Inflammatory macrophage (primary cell): Measurements from ENCODE around the gene TRH.
A peak's percentile ranks its signal among the peaks of the same experiment; 100 is the strongest.
"Not testable (repeated sequence)": the region's sequence is repeated elsewhere in the genome, so short reads cannot be mapped to it uniquely, and the experiment has no call there.

Experiments used
- DNase-seq, 2 donors: peaks; one replicate each; pipeline ENCODE4 v3.0.0-alpha.2; 2020 to 2022

TRH gene

DNA sequence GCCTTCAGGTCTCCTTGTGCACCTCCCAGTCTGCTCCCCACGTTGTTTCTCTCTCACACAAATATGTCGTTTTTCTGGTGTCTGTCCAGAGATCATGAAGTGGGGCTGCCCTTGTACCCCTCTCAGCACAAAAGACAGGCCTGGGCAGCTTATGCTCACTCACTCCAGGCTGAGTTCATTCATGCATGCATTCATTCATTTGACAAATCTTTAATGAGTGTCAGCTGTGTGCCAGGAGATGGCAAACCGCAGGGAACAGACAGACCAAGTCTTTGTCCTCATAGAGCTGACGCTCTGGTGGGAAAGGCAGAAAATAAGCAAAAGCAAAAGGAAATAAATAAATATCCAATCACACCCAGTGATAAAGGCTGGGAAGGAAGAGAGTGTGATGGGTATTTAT lies 7.6 kb upstream of the TRH start:
- DNase-seq: no peak

DNA sequence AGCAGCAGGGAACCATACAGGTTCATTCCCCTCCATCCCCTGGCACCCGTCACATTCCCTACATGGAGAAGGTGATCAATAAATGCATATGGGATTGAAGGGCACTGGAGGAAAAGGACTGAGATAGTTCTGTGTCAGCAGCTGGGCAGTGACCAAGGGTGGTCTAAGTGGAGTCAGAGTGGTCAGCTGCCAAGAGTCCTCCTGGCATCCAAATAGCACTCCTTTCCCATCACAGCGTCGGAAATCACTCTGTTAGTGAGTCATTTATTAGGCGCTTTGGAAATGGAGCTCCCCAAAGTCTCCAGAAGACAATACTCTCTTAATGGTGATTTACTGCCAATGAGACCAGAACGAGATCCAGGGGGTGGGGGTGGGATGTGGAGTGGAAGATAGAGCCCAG lies 6.8 kb upstream of the TRH start:
- no peak for DNase-seq

DNA sequence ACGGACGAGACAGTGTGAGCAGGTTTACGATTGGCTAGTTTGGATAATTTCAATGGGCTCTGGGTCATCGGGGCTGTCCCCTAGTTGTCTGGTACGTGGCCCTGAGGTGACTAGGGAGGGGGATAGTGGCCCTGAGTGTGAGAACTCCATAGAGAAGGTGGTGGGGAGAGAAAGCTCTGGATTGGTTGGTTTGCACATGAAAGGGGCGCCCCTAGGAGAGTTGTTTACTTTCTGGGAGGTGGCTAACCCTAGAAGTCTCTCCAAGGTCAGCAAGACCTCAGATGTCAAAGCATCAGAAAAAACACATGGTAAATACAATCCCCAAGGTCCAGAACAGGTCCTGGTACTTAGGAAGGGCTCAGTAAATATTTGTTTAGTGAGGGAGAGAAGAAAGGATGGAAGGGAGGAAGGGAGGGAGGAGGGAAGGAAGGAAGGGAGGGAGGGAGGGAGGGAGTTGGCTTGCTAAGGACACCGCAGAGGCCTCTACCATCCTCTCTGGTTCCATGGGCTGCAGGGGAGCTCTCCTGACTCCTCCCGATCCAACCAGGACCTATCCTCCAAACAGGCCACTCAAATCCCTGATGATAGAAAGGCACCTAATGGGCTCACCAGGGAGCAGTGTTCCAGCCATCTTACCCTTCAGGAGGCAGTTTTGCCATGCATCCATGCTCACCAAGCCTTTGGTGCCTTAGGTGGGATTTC lies 3.0 kb upstream of the TRH start:
- no peak for DNase-seq

DNA sequence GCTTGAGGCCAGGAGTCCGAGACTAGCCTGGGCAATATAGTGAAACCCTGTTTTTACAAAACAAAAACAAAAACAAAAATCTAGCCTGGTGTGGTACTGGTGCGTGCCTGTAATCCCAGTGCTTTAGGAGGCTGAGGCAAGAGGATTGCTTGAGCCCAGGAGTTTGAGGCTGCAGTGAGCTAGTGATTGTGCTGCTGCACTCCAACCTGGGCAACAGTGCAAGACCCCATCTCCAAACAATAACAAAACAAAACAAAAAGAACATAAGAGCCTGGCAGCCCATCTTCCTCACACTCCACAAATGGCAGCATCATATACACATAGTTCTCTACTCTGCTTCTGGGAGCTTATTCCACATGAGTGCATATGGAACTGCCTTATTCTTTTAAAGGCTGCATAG lies 2.2 kb upstream of the TRH start:
- DNase-seq: no peak

DNA sequence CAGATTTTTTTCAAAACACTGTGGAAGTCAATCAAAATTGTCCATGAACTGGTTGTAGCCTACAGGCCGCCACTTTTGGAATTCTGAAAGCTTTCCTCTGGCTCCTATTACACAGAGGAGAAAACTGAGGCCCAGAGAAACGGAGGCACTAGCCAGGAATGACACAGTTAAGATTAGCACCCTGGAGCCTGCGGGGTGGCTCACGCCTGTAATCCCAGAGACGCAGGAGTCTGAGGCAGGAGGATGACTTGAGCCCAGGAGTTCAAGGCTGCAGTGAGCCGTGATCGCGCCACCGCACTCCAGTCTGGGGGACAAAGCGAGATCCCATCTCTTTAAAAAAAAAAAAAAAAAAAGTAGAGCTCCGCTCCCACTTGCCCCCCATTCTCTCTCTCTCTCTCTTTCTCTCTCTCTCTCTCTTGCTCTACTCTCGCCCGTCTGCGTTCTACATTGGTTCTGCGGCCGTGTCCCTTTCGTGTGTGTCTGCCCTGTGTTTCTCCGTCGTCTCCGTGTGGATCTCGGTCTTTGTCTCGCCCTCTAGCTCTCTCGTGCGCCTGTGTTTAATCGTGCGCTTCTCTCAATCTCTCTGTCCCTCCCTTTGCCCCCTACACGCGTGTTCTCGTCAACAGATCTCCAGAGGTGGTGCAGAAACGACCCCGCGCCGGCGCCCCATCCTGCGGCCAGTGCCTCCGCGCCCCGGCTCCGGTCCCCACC lies 512 bp upstream of the TRH start:
- DNase-seq: no peak

DNA sequence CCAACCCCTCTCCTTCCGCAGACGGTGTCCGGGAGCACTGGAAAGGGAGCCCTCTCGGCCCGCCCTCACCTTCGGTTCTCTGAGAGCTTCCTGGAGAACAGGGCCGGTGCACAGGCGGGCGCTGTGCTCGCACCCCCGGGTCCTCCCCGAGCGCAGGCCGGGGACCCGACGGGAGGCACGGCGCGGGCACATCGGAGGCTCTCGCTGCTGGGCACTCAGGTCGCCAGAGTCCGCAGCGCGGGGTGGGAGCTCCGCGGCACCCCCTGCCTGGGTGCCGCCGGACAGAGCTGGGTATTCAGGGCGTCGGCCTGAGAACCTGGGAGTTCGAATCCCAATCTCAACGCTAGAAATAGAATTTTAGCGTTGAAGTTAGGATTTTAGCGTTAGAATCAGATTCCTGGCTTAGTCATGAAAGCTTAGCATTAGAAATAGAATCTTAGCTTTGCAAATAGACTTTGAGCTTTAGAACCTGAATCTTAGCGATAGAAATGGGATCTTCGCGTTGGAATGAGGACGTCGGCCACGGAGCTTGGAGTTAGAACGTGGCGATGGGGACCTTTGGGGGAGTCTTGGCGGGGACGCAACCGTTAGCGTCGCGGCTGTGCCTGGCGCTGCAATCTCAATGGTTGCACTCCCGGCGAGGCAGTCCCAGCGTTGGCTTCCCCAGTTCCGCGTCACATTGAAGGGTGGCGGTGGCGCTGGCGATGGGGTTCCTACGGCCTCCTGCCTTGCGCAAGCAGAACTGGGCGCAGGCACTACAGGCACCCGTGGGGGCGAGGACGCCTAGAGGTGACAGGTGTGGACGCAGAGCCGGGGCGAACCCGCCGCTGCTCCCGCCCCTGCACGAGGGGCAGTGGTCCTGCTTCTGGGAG lies 549 bp downstream of the TRH start:
- peak; percentile 43 to 62 for DNase-seq

DNA sequence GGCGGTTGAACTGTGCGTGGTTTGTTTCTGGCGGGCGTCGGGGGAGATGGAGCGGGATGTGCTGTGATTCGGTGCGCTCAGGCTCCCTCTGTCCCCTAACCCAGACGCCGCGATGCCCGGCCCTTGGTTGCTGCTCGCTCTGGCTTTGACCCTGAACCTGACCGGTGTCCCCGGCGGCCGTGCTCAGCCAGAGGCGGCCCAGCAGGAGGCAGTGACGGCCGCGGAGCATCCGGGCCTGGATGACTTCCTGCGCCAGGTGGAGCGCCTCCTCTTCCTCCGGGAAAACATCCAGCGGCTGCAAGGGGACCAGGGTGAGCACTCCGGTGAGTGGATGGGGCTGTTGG lies 1.2 kb downstream of the TRH start:
- DNase-seq: no peak

DNA sequence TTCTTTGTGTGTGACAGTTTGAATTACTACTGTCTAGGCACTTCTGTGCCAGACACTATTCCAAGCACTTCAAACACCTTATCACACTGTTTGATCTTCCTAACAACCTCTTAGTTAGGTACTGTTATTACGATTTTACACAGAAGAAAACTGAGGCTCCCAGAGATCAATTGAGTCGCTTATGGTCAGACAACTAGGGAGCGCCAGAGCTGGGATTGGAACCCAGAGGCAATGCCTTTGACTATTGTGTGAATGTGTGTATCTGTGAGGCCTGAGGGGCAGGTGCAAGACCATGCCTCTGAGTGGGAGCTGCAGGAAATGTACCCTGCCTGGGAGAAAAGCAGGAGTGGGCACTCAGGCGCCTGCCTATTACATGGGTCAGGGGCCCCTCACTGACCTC lies 1.8 kb downstream of the TRH start:
- DNase-seq: no peak

DNA sequence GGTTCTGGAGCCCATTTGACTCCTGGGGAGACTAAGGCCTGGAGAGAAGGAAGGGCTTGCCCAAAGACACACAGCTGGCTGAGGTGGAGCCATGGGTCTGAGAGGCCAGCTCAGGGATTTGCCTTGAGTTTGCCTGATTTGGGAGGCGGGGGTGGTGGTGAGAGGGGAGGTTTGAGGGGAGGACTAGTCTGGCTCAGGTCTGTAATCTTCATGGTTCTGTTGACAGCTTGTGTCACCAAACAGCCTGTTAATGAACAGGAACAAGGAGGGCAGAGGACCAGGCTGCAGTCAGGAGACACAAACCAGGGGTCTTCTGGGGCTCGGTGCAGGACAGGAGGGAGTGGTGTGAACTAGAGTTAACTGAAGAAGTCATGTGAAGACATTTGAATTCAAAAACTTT lies 3.6 kb downstream of the TRH start:
- DNase-seq: no peak

DNA sequence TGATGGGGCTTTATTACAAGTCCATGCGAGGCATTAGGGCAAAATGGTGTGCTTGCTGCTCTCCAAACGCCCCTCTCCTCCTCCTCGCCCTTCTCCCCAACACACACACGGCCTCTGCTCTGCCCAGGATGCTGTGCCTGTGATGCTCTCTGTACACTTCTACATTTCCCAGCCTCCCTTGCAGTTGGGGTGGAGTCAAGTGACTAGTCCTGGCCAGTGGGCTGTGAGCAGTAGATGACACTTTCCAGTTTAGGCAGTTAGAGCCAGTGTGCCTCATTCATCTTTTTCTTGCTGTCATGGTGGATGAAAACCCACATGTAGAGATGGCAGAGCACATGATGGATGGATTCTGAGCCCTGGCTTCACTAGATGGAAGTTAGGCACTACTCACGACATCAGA lies 5.4 kb downstream of the TRH start:
- DNase-seq: no peak

DNA sequence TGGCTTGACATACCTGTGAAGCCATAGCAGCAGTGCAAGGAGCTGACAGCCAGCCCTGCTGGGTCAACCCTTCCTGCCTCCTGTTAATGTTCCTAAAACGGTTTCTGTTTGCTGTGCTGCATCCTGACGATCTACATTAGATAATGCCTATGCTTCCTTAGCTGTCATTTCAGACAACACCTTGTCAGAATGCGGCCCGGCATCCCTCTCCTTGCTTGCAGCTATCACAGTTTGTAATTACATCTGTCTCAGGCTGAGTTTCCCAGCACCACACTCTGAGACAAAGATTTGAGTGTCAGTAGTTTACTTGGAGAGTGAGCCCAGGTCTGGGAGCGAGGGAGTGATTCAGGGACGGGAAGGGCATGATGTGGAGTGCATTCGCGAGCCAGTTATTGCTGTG lies 9.0 kb downstream of the TRH start:
- no peak for DNase-seq

DNA sequence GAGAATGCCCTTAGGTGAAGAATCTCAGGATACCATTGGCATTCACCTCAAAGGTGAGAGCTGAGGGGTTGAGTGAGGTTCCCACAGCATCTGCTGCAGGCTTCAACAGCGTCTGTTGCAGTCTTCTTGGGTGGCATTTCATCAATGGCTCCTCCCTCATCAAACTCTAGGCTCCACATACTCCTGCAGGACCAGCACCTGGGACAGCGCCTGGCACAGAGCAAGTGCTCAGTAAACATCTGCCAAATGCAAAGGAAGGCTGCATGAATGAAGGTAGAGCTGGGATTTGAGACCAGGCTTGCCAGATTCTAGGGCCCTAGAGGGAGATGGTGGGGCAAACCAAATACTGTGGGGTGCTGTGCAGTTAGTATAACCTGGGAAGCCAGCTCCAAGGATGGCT lies 9.6 kb downstream of the TRH start:
- no peak for DNase-seq

DNA sequence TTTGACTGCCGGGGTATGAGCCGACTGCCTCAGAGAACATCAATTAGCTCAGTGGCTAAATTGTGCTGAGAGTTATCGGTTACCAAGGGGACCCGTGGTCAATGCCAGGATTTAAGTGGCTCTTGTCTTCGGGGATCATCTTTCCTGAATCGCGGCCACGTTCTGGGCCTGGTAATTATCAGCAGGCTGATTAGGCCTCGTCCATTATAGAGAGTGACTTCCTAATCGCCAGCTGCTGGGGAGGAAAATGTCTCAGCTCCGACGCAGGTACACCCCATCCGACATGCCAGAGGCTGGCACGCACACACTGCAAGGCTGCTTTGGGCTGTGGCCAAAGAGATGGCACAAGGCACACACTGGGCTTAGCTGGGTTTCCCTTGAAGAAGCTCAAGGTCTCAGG lies 10.6 kb downstream of the TRH start:
- no peak for DNase-seq

DNA sequence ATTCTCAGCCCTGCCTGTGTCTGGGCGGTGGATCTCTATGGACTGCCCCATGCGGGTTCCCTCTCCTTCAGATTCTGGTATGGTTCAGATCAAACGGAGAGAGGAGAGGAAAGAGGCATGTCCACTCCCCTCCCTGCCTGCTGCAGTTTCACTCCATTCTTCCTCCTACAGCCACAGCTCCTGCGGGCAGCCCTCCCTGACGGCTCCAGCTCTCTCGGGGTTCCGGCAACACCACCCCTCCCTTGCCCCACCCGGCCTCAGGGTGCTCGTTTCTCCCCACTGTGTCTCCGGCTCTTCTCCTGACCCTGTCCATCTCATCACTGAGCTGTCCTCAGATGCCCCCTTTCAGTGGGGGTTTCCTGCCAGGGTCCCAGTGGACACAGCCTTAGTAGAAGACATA lies 13.9 kb downstream of the TRH start:
- no peak for DNase-seq

DNA sequence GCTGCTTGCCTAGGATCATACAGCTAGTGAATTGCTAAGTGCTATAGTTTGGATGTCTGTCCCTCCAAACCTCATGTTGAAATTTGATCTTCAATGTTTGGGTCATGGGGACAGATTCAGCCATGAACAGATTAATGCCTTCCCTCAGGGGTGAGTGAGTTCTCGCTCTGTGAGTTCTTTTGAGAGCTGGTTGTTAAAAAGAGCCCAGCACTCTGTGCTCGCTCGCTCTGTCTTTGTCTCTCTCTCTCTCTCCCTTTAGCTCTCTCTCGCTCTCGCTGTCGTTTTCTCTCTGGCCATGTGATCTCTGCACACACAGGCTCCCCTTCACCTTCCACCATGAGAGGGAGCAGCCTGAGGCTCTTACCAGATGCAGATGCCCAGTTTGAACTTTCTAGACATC lies 14.9 kb downstream of the TRH start:
- DNase-seq: no peak

DNA sequence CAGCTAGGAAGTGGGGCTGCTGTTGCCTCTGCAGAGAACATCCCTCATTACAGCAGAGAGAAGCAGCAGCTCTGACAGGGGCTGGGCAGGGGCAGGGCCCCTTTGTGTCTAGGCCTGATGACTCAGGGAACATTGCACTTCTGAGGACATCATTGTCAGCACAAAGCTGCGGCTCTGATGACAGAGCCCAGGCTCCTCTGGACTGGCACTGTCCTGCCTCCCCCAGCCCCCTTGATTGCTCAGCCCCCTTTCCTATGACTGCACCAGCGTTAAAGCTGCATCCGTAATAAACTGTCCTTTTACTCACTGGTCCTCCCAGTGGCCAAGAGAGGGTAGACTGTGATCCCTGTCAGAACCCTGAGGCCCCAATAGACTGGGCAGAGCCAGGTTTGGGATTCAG lies 18.3 kb downstream of the TRH start:
- DNase-seq: no peak

DNA sequence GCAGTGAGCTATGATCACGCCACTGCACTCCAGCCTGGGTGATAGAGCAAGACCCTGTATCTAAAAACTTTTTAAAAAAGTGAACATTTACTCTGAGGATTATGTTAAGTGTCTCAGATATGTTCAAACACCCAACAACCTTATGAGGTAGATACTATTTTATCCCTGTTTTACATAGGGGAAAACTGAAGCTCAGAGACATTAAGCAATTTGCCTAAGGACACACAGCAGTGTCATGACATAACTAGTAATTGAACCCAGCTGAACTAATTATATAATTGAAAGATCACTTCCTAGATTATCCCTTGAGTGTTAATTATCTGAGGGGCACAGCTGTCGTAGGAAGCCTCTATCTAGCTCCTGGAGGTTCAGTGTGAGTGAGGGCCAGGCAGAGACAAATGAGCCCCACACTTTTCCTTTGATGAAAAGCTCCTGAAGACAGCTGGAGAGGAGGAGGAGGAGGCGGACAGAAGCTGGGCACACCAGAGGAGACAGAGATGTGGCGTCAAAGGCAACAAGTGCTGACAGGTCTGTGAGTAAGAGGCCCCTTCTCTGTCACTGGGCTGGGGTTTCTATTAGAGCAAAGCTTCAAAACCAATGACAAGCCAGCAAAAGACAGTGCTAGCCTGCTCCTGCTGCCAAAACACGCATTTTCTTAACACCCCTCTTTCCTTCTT lies 20.5 kb downstream of the TRH start:
- no peak for DNase-seq

DNA sequence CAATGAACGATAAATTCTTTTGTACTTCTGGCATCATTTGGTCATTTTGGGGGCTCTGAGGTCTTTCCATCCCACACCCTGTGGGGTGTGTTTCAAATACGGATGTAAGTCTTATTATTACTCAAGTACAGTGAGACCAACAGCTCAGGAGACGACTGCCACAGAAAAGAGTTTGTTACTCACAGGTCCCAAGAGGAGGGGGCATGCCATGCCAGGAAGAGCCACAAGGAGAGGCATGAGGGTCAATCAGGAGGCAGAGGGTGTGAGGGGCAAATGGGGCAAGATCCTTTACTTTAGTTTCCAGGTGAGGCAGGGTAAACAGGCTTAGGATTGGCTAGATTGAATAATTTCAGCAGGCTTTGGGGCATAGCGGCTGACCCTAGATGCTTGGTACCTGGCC lies 21.6 kb downstream of the TRH start:
- DNase-seq: no peak

DNA sequence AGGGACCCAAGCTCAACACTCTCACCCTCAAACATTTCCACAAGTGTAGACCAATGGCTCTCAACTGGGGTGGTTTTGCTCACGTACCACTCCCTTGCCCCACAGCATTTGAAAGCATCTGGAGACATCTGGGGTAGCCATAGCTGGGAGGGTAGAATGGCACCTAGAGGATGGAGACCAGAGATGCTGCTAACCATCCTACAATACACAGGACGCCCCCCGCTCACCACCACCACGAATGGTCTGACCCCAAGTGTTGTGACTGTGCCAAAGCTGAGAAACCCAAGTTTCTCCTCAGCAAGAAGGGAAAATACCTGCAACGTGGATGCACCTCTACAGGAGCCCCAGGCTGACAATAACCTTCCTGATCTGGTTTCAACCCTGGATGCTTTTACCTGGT lies 24.7 kb downstream of the TRH start:
- not testable (repeated sequence) for DNase-seq

DNA sequence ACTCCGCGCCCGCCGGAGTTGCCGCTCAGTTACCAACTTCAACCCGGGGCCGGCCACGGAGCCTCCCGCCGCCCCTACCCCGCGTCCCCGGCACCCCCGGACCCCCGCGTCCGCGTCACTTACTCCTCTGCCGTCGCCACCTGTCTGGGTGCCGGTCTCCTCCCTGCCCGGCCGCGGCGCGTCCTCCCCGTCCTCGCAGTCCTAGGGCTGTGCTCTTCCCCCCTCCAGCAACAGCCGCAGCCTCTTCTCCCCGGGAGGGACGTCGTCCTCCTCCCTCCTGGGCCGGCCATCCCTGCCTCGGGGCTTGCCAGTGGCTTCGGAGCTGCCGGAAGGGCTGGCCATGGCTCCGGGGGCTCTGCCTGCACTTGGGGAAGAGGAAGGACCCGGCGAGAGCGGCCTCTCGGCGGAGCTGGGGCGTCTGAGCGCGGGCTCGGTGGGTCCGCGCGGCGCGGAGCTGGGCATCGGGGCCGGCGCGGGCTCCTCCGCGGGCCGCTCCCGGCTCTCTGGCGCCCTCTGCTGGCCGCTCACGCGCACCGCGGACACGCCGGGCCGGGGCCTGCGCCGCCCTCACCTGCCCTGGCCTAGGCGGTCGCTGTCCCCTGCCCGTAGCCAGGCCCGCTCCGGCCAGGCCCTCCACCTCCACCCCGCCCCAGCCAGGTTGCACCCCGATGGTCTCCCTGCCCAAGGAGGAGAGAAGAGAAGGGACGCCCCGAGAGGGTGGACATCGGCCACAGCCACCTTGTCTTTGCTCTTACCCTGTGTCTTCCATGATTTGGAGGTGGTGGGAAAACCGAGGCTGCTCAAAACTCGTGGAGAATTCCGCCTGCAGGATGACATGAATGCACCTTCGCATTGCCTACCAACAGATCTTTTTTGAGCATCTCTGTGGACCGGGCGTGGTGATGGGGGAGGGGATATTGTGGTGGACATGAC lies 28.4 kb downstream of the TRH start:
- peak; percentile 38 to 45 for DNase-seq

DNA sequence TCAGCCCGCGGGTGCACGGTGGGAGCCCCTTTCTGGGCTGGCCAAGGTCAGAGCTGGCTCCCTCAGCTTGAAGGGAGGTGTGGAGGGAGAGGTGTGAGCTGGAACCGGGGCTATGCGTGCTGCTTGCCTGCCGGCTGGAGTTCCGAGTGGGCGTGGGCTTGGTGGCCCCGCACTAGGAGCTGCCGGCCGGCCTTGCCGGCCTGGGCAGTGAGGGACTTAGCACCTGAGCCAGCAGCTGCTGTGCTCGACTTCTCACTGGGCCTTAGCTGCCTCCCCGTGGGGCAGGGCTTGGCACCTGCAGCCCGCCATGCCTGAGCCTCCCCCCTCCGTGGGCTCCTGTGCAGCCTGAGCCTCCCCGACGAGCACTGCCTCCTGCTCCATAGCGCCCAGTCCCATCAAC lies 36.0 kb downstream of the TRH start:
- DNase-seq: no peak

DNA sequence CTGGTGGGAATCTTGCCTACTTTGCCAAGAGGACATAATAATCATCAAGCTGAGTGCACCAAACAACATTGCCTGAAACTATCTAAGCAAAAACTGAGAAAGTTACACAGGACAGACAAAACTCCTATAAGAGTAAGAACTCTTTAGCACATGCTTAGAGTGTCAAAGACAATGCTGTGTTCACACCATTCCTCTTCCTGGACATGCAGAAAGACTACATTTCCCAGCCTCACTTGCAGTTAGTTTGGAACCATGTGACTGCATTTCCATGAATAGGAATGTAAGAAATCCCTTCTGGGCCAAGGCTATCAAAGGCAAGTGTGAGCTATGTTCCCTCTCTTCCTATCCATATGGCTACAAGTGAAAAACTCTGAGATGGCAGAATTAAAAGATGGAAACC lies 37.6 kb downstream of the TRH start:
- not testable (repeated sequence) for DNase-seq
